Measurements from ENCODE around the gene PATJ. TPM values are rescaled to one million over a fixed set of nuclear protein-coding genes. Genes with fewer than 3 reads are reported as not detected.
"Not testable (repeated sequence)": the region's sequence is repeated elsewhere in the genome, so short reads cannot be mapped to it uniquely, and the experiment has no call there.

PATJ gene
- polyA plus RNA-seq, 1 of the 3 experiments (the other 2 are of a cell fraction) = 3.0 TPM

DNA sequence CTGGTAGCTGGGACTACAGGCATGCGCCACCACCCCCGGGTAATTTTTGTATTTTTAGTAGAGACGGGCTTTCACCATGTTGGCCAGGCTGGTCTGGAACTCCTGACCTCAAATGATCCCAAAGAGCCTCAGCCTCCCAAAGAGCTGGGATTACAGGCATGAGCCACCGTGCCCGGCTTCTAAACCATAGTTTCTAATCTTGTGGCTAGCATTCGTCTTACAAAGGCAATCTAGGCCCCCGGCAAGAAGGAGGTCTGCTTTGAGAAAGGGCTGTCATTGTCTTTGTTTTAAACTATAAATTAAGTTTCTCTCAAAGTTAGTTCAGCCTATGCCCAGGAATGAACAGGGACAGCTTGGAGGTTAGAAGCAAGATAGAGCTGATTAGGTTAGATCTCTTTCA, 442.1 kb downstream of the PATJ start:
- Histone ChIP-seq H3K36me3 (replicated peaks in 1 of 2; ENCODE audit: control insufficient read depth in 1 of 2, insufficient read depth in 2 of 2, low read length in 1 of 2) (no peaks in the 10 kb centered on the region), H4K20me1 (ENCODE audit: insufficient read depth) (no peaks in the 10 kb centered on the region), H3K4me2 (no peak overlapping the region), H3K9me2 (no peaks in the 10 kb centered on the region), H3K27ac (ENCODE audit: low read depth in 2 of 2, low read length in 1 of 2) (no peak overlapping the region), H3K9me3 (no peaks in the 10 kb centered on the region), H2AFZ (ENCODE audit: low read depth) (no peak overlapping the region), H3K4me3 (ENCODE audit: low read depth in 2 of 2, low read length in 1 of 2) (no peak overlapping the region), H3F3A (replicated peaks; ENCODE audit: insufficient read depth) (no peaks in the 10 kb centered on the region), H3K79me2 (ENCODE audit: insufficient read depth) (no peaks in the 10 kb centered on the region), H3K9ac (no peak overlapping the region), H3K4me1 (ENCODE audit: control insufficient read depth in 1 of 2, insufficient read depth in 2 of 2, low read depth in 1 of 2, low read length in 1 of 2) (no peaks in the 10 kb centered on the region; a peak in 2 of 4 replicates), H3K27me3 (ENCODE audit: insufficient read depth) (no peaks in the 10 kb centered on the region)
- TF ChIP-seq EZH2phosphoT487 (IDR thresholded peaks at IDR 0.05; ENCODE audit: borderline replicate concordance, low read depth) = no peak
- no peak for TF ChIP-seq MXI1 (IDR thresholded peaks at IDR 0.05; ENCODE audit: low read depth, low read length)
- no peak for TF ChIP-seq GATA2 (CRISPR knock-in tag; IDR thresholded peaks at IDR 0.05)
- TF ChIP-seq NFIC (IDR thresholded peaks at IDR 0.05; ENCODE audit: borderline replicate concordance) = no peak
- no peak for TF ChIP-seq YY1 (IDR thresholded peaks at IDR 0.05; ENCODE audit: low read depth)
- TF ChIP-seq JUND (IDR thresholded peaks at IDR 0.05) = no peak
- 72% methylated on average over 7 of the region's 7 CpGs for WGBS (ENCODE audit: low lambda C conversion rate)
- no peak for DNase-seq
- POLR2A ChIA-PET = interaction anchor here (0.7 kb wide), 1 partner anchor 198 kb away, joined by 3 read pairs; no protein-coding TSS in a partner anchor
- CTCF ChIA-PET = interaction anchor here (1.0 to 3.0 kb wide), 4 partner anchors 9 to 223 kb away, joined by 4 to 21 read pairs (median 5); no protein-coding TSS in a partner anchor

DNA sequence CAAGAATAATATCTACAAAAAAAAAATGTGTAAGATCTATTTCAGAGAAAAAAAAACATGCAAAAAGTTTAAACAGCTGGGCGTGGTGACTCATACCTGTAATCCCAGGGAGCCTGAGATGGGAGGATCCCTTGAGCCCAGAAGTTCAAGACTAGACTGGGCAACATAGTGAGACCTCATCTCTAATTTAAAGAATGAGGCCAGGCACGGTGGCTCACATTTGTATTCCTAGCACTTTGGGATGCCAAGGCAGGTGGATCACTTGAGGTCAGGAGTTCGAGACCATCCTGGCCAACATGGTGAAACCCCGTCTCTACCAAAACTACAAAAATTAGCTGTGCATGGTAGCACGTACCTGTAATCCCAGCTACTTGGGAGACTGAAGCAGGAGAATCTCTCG, 443.0 kb downstream of the PATJ start:
- POLR2A ChIA-PET; H3K4me2 ChIP-seq; DNase-seq; H3K4me3 ChIP-seq (ENCODE audit: low read depth in 2 of 2, low read length in 1 of 2); H3K9me3 ChIP-seq; H3K27me3 ChIP-seq (ENCODE audit: insufficient read depth); H3K9ac ChIP-seq; H3F3A ChIP-seq (replicated peaks; ENCODE audit: insufficient read depth); H2AFZ ChIP-seq (ENCODE audit: low read depth); H3K36me3 ChIP-seq (replicated peaks in 1 of 2; ENCODE audit: control insufficient read depth in 1 of 2, insufficient read depth in 2 of 2, low read length in 1 of 2); H3K27ac ChIP-seq (ENCODE audit: low read depth in 2 of 2, low read length in 1 of 2); H4K20me1 ChIP-seq (ENCODE audit: insufficient read depth); H3K79me2 ChIP-seq (ENCODE audit: insufficient read depth); H3K4me1 ChIP-seq (ENCODE audit: control insufficient read depth in 1 of 2, insufficient read depth in 2 of 2, low read depth in 1 of 2, low read length in 1 of 2); H3K9me2 ChIP-seq: not testable (repeated sequence)
- WGBS (ENCODE audit: low lambda C conversion rate) = 62% methylated on average over 6 of the region's 6 CpGs
- CTCF ChIA-PET = interaction anchor here (2.3 to 3.0 kb wide), 2 partner anchors 10 to 222 kb away, joined by 5 to 21 read pairs; no protein-coding TSS in a partner anchor

DNA sequence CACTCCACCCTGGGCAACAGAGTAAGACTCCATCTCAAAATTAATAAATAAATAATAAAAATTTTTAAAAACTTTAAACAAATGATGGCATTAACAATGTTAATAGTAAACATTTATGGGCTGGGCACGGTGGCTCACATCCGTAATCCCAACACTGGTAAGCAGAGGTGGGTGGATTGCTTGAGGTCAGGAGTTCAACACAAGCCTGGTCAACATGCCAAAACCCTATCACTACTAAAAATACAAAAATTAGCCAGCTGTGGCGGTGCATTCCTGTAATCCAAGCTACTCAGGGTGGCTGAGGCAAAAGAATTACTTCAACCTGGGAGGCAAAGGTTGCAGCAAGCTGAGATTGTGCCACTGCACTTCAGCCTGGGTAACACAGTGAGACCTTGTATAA, 443.4 kb downstream of the PATJ start:
- ChIA-PET CTCF (interaction anchor here (3.0 kb wide), 1 partner anchor 10 kb away, joined by 21 read pairs; no protein-coding TSS in a partner anchor), POLR2A (no interaction called here)
- no peaks in the 10 kb centered on the region for H3K9me2 ChIP-seq
- H3K9me3 ChIP-seq = no peaks in the 10 kb centered on the region
- no peak overlapping the region for H2AFZ ChIP-seq (ENCODE audit: low read depth)
- H3K4me1 ChIP-seq (ENCODE audit: control insufficient read depth in 1 of 2, insufficient read depth in 2 of 2, low read depth in 1 of 2, low read length in 1 of 2) = no peaks in the 10 kb centered on the region; a peak in 1 of 4 replicates
- WGBS (ENCODE audit: low lambda C conversion rate) = 49% methylated on average over 3 of the region's 3 CpGs
- H3K27ac ChIP-seq (ENCODE audit: low read depth in 2 of 2, low read length in 1 of 2) = no peak overlapping the region
- no peaks in the 10 kb centered on the region for H3K79me2 ChIP-seq (ENCODE audit: insufficient read depth)
- DNase-seq = no peak
- H3K27me3 ChIP-seq (ENCODE audit: insufficient read depth) = no peaks in the 10 kb centered on the region
- no peak overlapping the region for H3K9ac ChIP-seq
- H3K4me3 ChIP-seq (ENCODE audit: low read depth in 2 of 2, low read length in 1 of 2) = no peak overlapping the region
- no peaks in the 10 kb centered on the region for H4K20me1 ChIP-seq (ENCODE audit: insufficient read depth)
- no peaks in the 10 kb centered on the region for H3K36me3 ChIP-seq (replicated peaks in 1 of 2; ENCODE audit: control insufficient read depth in 1 of 2, insufficient read depth in 2 of 2, low read length in 1 of 2)
- H3K4me2 ChIP-seq = no peak overlapping the region
- no peaks in the 10 kb centered on the region for H3F3A ChIP-seq (replicated peaks; ENCODE audit: insufficient read depth)
- TF ChIP-seq ELF1 (IDR thresholded peaks at IDR 0.05) (no peak), EP300 (IDR thresholded peaks at IDR 0.05; ENCODE audit: borderline replicate concordance in 1 of 2, low read depth in 1 of 2, low read length in 1 of 2) (no peak), RCOR1 (IDR thresholded peaks at IDR 0.05; ENCODE audit: low read length) (no peak), SMC3 (IDR thresholded peaks at IDR 0.05; ENCODE audit: low read depth, low read length) (no peak)

Measured in SK-N-SH (cell line).